Pancreas (tissue), 10 donors: ENCODE measurements around the gene CTSE. TPM values are rescaled to one million over a fixed set of nuclear protein-coding genes. Genes with fewer than 3 reads are reported as not detected.

ENCODE experiments used
- ATAC-seq, 4 donors: fragments of 200-7000 bp; cut with Tn5 transposase; one replicate each; pipeline versions ENCODE4 v1.8.0 to v1.9.1; 2020; ENCODE audit warnings: mild to moderate bottlenecking in 4 of 4, moderate library complexity in 4 of 4
- DNase-seq, 6 donors: peaks; one replicate each; pipeline ENCODE4 v3.0.0-alpha.2; 2020
- FAIRE-seq: peaks from 2 replicates; lab custom pipeline; 2012; peaks lifted over from hg19 to GRCh38; lab: Jason Lieb, UNC
- H3K27ac ChIP-seq, 4 donors: fragments of 200-600 bp; sonication (generic); 1 replicate in 3 of 4; 2 replicates in 1 of 4; pipeline versions ENCODE4 v1.5.0 to v1.8.0; 2020
- H3K27me3 ChIP-seq, 4 donors: fragments of 200-600 bp; one replicate each; pipeline ENCODE4 v1.8.0; 2021
- H3K36me3 ChIP-seq, 3 donors: fragments of 200-600 bp; sonication (generic) in 1 of 3; one replicate each; pipeline versions ENCODE4 v1.5.0 to v1.8.0; 2020 to 2021
- H3K4me1 ChIP-seq, 3 donors: fragments of 200-600 bp; one replicate each; pipeline ENCODE4 v1.8.0; 2021
- H3K4me3 ChIP-seq, 4 donors: fragments of 200-600 bp; sonication (generic) in 2 of 4; one replicate each; pipeline versions ENCODE4 v1.5.0 to v1.8.0; 2020 to 2021
- H3K9me3 ChIP-seq, 4 donors: fragments of 200-600 bp; one replicate each; pipeline ENCODE4 v1.8.0; 2021
- WGBS, 2 donors: extraction: QIAGEN DNeasy Blood & Tissue Kit; methylation state at CpG; one replicate each; pipeline ENCODE4 v1.1.7; 2013; 5-methylcytosine and 5-hydroxymethylcytosine counted together
- intact Hi-C, 3 donors: fragments of 100-400 bp; cut with DNase I; formaldehyde crosslinking; loops; one replicate each; pipeline versions ENCODE4 v1.11.1 to v1.14.2; 2022
- polyA plus RNA-seq, 2 donors: library from polyadenylated mRNA; stranded (reverse); fragments of 200-250 nt; gene quantifications; one replicate each; pipeline ENCODE4 v1.2.3, GENCODE V29; 2013
- total RNA-seq, 6 donors: library from RNA; stranded (reverse); fragmentation: NEBNext Ultra II Directional in 4 of 6; extraction: Animal tissue kit (Norgen Biotek cat#: 25700) in 4 of 6; gene quantifications; one replicate each; pipeline versions ENCODE4 v1.2.1 to v1.2.4, GENCODE V29; 2021 to 2023
- TF ChIP-seq, protein P1 (sequence below), 4 donors: fragments of 200-600 bp; sonication (generic) in 3 of 4; IDR thresholded peaks; one replicate each; pipeline versions ENCODE4 v1.5.0 to v1.8.0; 2021; ENCODE audit warnings: antibody characterized with exemption in 4 of 4
- donor health status: healthy with polysubstance abuse.
- donor health status: DM: no; HTN: no; CAD: no; lungs with moderate emphysema.
- donor health status: DM: no; HTN: no; CAD: no.
- donor health status: control.
- donor health status: control.
- donor health status: Bipolar disorder and iron deficiency.
- donor health status: DM: yes; HTN: yes; CAD: no.
- donor health status: DM: no; HTN: no; CAD: no.
- donor health status: DM: no; HTN: no; CAD: no.
- donor health status: DM: yes; HTN: yes; CAD: no.

CTSE gene
- total and polyA plus RNA-seq, 8 donors: 0.51 to 42.4 (median 2.6) TPM

DNA sequence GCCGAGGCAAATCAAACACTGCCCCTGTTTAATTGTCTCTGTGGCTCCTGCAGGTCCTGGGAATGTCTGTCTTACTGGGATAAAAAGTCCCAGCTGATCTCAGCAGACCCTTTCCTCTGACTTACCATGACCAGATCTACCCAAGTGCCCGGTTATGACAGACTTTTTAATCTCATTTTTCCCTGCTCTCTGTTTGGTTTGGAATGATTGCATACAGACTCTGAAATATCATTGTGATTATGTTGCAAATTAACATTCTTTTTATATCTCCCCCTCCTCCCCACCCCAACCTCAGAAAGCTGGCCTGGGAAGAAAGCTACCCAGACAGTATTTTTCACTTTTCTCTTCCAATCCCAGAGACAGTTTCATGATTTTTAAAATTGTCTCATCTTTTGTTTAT, 36.8 kb downstream of the CTSE start:
- no peak for DNase-seq
- intact Hi-C loops: no loop called here
- FAIRE-seq: no peak
- Histone ChIP-seq H3K4me1 (peaks cover 0 to 10% (median 0%) of the 10 kb centered on the region in 3 donors), H3K9me3 (no peaks in the 10 kb centered on the region), H3K27ac (no peak overlapping the region), H3K36me3 (no peaks in the 10 kb centered on the region), H3K4me3 (no peak overlapping the region), H3K27me3 (no peaks in the 10 kb centered on the region)
- WGBS, 2 donors: 19 to 25% methylated on average over 2 of the region's 2 CpGs
- ATAC-seq: no peak
- TF ChIP-seq, protein P1, sequence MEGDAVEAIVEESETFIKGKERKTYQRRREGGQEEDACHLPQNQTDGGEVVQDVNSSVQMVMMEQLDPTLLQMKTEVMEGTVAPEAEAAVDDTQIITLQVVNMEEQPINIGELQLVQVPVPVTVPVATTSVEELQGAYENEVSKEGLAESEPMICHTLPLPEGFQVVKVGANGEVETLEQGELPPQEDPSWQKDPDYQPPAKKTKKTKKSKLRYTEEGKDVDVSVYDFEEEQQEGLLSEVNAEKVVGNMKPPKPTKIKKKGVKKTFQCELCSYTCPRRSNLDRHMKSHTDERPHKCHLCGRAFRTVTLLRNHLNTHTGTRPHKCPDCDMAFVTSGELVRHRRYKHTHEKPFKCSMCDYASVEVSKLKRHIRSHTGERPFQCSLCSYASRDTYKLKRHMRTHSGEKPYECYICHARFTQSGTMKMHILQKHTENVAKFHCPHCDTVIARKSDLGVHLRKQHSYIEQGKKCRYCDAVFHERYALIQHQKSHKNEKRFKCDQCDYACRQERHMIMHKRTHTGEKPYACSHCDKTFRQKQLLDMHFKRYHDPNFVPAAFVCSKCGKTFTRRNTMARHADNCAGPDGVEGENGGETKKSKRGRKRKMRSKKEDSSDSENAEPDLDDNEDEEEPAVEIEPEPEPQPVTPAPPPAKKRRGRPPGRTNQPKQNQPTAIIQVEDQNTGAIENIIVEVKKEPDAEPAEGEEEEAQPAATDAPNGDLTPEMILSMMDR (IDR thresholded peaks at IDR 0.05): no peak

DNA sequence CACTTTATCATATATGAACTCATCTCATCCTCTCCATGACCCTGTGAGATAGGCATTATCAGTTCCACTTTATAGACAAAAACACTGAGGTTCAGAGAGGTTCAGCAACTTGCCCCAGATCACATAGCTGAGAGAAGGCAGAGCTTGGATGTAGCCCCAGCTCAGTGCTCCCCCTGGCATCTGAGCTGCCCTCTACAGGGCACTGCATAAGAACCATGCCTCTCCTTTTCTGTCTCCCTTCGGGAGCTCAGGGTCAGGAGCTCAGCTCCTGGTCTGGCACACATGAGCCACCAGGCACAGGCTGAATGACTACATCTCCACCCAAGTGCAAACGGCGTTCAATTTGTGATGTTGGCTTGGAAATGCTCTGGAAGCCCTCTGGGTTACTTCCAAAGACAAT, 37.4 kb downstream of the CTSE start:
- H3K9me3 ChIP-seq: no peaks in the 10 kb centered on the region
- intact Hi-C loops: no loop called here
- no peak for ATAC-seq
- no peak for DNase-seq
- H3K27ac ChIP-seq: no peak overlapping the region
- H3K4me1 ChIP-seq: peaks cover 0 to 10% (median 0%) of the 10 kb centered on the region in 3 donors
- 46 to 61% methylated on average over 3 of the region's 3 CpGs for WGBS, 2 donors
- H3K27me3 ChIP-seq: no peaks in the 10 kb centered on the region
- H3K4me3 ChIP-seq: no peak overlapping the region
- H3K36me3 ChIP-seq: no peaks in the 10 kb centered on the region
- TF ChIP-seq, protein P1 (IDR thresholded peaks at IDR 0.05): no peak
- no peak for FAIRE-seq

DNA sequence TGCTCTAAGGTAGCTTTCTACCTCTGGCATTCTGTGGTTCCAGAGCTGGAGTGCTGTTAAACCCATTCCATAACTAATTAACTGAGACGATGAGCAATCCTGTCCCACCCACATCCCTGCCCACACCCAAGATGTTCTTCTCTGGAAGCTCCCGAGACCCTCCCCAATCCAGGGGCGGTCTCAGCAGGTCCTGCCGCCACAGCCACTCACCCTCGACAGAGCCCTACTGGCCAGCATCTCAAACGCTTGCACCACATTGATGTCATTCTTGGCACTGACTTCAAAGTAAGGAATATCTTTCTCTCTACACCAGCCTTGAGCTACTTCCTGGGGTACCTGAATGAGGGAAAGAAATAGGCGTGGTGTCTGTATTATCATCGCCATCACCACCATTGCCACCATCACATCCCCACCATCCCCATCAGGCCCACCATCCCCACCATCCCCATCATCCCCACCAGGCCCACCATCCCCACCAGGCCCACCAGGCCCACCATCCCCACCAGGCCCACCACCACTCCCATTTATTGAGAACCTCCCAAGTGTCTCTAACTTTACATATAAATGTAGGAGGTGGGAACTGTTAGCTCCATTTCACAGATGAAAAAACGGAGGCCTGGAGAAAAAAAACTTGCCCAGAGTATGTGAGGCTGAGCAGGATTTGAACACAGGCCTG, 38.2 kb downstream of the CTSE start:
- WGBS, 2 donors: 79 to 81% methylated on average over 9 of the region's 9 CpGs
- ATAC-seq (no peak), FAIRE-seq (no peak), DNase-seq (no peak)
- TF ChIP-seq, protein P1 (IDR thresholded peaks at IDR 0.05): no peak
- intact Hi-C loops: no loop called here
- H3K9me3 ChIP-seq: no peaks in the 10 kb centered on the region
- H3K27ac ChIP-seq: peak overlapping the region in 1 of 4 donors; percentile 0
- no peaks in the 10 kb centered on the region for H3K27me3 ChIP-seq
- H3K4me1 ChIP-seq: peaks cover 0 to 10% (median 0%) of the 10 kb centered on the region in 3 donors
- H3K36me3 ChIP-seq: no peaks in the 10 kb centered on the region
- H3K4me3 ChIP-seq: no peak overlapping the region

DNA sequence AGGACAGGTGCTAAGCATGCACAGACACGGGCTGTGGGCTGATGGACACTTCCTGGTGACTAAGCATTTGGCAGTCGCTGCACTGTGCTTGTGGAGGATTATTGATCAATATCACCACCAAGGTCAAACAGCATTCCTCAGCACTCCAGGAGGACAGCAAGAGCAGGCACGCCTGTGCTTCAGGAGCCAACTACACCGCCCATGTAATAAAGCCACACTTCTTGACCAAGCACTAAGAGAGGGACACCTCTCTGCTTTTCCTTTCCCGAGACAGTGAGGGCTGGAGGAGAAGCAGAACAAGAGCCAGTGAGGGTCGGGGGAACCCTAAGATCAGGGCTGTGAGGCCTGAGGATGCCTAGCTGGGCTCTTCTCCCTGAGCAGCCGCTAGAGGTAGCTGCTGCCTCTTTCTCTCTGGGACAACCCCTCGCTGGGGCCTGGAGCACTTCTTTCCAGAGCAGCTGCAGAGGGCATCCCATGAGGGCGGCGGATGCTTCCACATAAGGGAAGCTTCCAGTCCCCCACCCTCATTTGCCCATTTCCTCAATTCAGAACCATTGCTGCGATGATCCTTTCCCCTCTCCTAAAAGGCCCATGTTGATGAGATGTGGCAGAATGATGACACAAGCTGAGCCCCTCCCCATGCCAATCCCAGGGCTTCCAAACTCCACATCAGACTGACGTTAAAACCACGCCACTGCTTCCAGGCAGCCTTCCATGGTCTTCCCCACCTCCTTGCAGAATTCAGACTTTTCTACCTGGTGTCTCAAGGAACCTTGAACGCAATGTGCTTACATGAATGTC, 39.6 kb downstream of the CTSE start:
- Histone ChIP-seq H3K27ac (peak overlapping the region; percentile 39 to 52 (median 44)), H3K9me3 (no peaks in the 10 kb centered on the region), H3K36me3 (no peaks in the 10 kb centered on the region), H3K27me3 (no peaks in the 10 kb centered on the region), H3K4me3 (no peak overlapping the region), H3K4me1 (peaks cover 0 to 10% (median 0%) of the 10 kb centered on the region in 3 donors)
- intact Hi-C loops: no loop called here
- no peak for FAIRE-seq
- peak; percentile 88 to 90 (median 89) for ATAC-seq
- TF ChIP-seq, protein P1 (IDR thresholded peaks at IDR 0.05): peak in 3 of 4 donors; percentile 37 to 39 (median 39)
- peak; percentile 65 to 75 (median 70) for DNase-seq
- WGBS, 2 donors: 33 to 37% methylated on average over 14 of the region's 14 CpGs
